ENCODE results near the gene YTHDF2.

DNA sequence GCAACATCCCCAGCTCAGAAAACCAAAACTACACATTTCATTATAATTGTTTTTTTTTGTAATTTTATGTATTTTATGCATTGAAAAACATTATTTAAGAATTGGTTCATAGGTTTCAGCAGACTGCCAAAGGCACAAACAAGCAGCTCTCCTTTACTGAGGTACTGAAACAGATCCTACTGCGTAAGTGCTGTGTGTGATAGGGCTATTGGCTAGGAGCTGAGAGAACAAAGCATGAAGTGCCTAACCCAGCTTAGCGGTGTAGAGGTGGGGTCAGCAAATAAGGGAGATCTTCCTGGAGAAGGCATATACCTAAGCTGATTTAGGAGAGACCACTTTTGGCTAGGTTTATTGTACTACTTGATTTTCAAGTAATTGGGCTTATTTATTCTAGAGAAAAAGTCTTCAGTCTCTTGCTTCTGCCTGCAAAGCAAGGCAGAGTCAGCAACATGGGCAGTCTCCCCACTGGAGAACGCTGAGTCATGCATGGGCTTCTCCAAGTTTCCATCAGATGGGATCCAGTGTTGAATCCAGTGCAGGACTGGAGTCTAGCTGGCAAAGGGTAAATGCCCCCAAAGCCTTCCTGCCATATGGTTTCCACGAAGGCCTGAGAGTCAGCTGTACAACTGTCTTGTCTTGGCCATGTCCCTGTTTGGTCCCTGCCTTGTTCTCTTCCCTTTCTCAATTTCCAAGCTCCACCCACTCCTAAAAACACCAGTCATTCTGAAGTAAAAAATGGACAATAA lies 18.0 kb upstream of the YTHDF2 start:
- TF ChIP-seq POLR2A (IDR thresholded peaks at IDR 0.05), result no peak
- TF ChIP-seq, protein P1, sequence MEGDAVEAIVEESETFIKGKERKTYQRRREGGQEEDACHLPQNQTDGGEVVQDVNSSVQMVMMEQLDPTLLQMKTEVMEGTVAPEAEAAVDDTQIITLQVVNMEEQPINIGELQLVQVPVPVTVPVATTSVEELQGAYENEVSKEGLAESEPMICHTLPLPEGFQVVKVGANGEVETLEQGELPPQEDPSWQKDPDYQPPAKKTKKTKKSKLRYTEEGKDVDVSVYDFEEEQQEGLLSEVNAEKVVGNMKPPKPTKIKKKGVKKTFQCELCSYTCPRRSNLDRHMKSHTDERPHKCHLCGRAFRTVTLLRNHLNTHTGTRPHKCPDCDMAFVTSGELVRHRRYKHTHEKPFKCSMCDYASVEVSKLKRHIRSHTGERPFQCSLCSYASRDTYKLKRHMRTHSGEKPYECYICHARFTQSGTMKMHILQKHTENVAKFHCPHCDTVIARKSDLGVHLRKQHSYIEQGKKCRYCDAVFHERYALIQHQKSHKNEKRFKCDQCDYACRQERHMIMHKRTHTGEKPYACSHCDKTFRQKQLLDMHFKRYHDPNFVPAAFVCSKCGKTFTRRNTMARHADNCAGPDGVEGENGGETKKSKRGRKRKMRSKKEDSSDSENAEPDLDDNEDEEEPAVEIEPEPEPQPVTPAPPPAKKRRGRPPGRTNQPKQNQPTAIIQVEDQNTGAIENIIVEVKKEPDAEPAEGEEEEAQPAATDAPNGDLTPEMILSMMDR (IDR thresholded peaks at IDR 0.05), result no peak

Data from prostate gland (tissue), 2 donors.